Gastrocnemius medialis (tissue), 4 donors: ENCODE measurements around the gene CARMIL1. TPM values are rescaled to one million over a fixed set of nuclear protein-coding genes. Genes with fewer than 3 reads are reported as not detected.

Source experiments
- ATAC-seq, 2 donors: fragments of 150-250 bp; one replicate each; pipeline ENCODE4 v1.9.1; 2016
- DNase-seq, 2 donors: peaks; one replicate each; pipeline ENCODE4 v3.0.0-alpha.2; 2019
- H3K27ac ChIP-seq, 4 donors: fragments of 200-600 bp; sonication (generic); 1 replicate in 1 of 4; 2 replicates in 3 of 4; pipeline ENCODE4 v1.5.1; 2016 to 2018; ENCODE audit warnings: mild to moderate bottlenecking in 2 of 4, moderate library complexity in 1 of 4
- H3K27me3 ChIP-seq, 3 donors: fragments of 200-600 bp; sonication (generic) in 2 of 3; 1 replicate in 1 of 3; 2 replicates in 2 of 3; pipeline versions ENCODE4 v1.5.1 to v1.6.0; 2016 to 2019; ENCODE audit warnings: mild to moderate bottlenecking in 1 of 3, moderate library complexity in 1 of 3
- H3K36me3 ChIP-seq, 2 donors: fragments of 200-600 bp; sonication (generic) in 1 of 2; one replicate each; pipeline ENCODE4 v1.5.1; 2017 to 2018
- H3K4me1 ChIP-seq, 2 donors: fragments of 200-600 bp; sonication (generic) in 1 of 2; one replicate each; pipeline ENCODE4 v1.5.1; 2016 to 2017; ENCODE audit warnings: mild to moderate bottlenecking in 2 of 2
- H3K4me3 ChIP-seq, 4 donors: fragments of 200-600 bp; sonication (generic) in 3 of 4; 1 replicate in 1 of 4; 2 replicates in 3 of 4; pipeline ENCODE4 v1.5.1; 2016 to 2019; ENCODE audit warnings: mild to moderate bottlenecking in 2 of 4
- H3K9me3 ChIP-seq, 3 donors: fragments of 200-600 bp; sonication (generic) in 2 of 3; 1 replicate in 1 of 3; 2 replicates in 2 of 3; pipeline ENCODE4 v1.5.1; 2016 to 2019
- CTCF ChIP-seq, 5 experiments: fragments of 450-650 bp in 3 of 5; fragments of 200-600 bp in 2 of 5; sonication (generic) in 2 of 5; IDR thresholded peaks in 4 of 5; conservative IDR thresholded peaks in 1 of 5; 1 replicate in 4 of 5; 2 replicates in 1 of 5; pipeline ENCODE4 v1.5.1; 2016 to 2019; ENCODE audit warnings: antibody characterized with exemption in 5 of 5, mild to moderate bottlenecking in 3 of 5, moderate library complexity in 3 of 5
- POLR2A ChIP-seq, 2 donors: fragments of 450-650 bp; IDR thresholded peaks; one replicate each; pipeline ENCODE4 v1.6.1; 2017; ENCODE audit warnings: antibody characterized with exemption in 2 of 2, mild to moderate bottlenecking in 2 of 2, moderate library complexity in 2 of 2
- in situ Hi-C, 4 donors: fragments of 200-750 bp; cut with MboI; loops; one replicate each; pipeline versions ENCODE4 v1.15.0 to v1.8.0; 2017; ENCODE audit warnings: low sequenced_read_pairs in 4 of 4
- intact Hi-C: fragments of 100-400 bp; cut with DNase I; formaldehyde crosslinking; loops from one replicate; pipeline ENCODE4 v1.15.1; 2023; ENCODE audit warnings: low total_unique reads
- total RNA-seq, 4 donors: library from RNA; depleted of rRNA; stranded (reverse); fragments of >200 nt; gene quantifications; one replicate each; pipeline versions ENCODE4 v1.1.0 to v1.2.3, GENCODE V29; 2016

CARMIL1 gene
- total RNA-seq, 4 donors from 2014 or later = 0.87 to 2.1 (median 1.7) TPM

GRCh38 chr6:25630508-25631278 lies 351.5 kb downstream of the CARMIL1 start:
- Histone ChIP-seq H3K9me3 (no peaks in the 10 kb centered on the region), H3K4me1 (no peaks in the 10 kb centered on the region), H3K27ac (no peak overlapping the region), H3K4me3 (no peak overlapping the region), H3K27me3 (no peaks in the 10 kb centered on the region), H3K36me3 (no peaks in the 10 kb centered on the region)
- in situ Hi-C loops = no loop called here
- intact Hi-C loops = no loop called here
- DNase-seq (no peak), ATAC-seq (no peak)
- TF ChIP-seq CTCF (IDR thresholded peaks at IDR 0.05 in 4 of 5, conservative IDR thresholded peaks at IDR 0.05 in 1 of 5) = no peak
- no peak for TF ChIP-seq POLR2A (IDR thresholded peaks at IDR 0.05)

- Histone ChIP-seq H3K27me3 (no peaks in the 10 kb centered on the region), H3K9me3 (no peaks in the 10 kb centered on the region), H3K27ac (no peak overlapping the region), H3K36me3 (no peaks in the 10 kb centered on the region), H3K4me3 (no peak overlapping the region), H3K4me1 (no peaks in the 10 kb centered on the region)
- intact Hi-C loops (no loop called here), in situ Hi-C loops (no loop called here)
- TF ChIP-seq POLR2A (IDR thresholded peaks at IDR 0.05) = no peak
- TF ChIP-seq CTCF (IDR thresholded peaks at IDR 0.05 in 4 of 5, conservative IDR thresholded peaks at IDR 0.05 in 1 of 5) = no peak
- DNase-seq = no peak
- no peak for ATAC-seq
Measured at GRCh38 chr6:25635886-25636317, 356.7 kb downstream of the CARMIL1 start.

GRCh38 chr6:25637211-25637610 lies 358.0 kb downstream of the CARMIL1 start:
- no peak for DNase-seq
- Histone ChIP-seq H3K36me3 (no peaks in the 10 kb centered on the region), H3K27ac (no peak overlapping the region), H3K4me1 (no peaks in the 10 kb centered on the region), H3K4me3 (no peak overlapping the region), H3K27me3 (no peaks in the 10 kb centered on the region), H3K9me3 (no peaks in the 10 kb centered on the region)
- in situ Hi-C loops = no loop called here
- TF ChIP-seq CTCF (IDR thresholded peaks at IDR 0.05 in 4 of 5, conservative IDR thresholded peaks at IDR 0.05 in 1 of 5) (no peak), POLR2A (IDR thresholded peaks at IDR 0.05) (no peak)
- no peak for ATAC-seq
- intact Hi-C loops = no loop called here

GRCh38 chr6:25637960-25638434 lies 358.8 kb downstream of the CARMIL1 start:
- no peak for ATAC-seq
- intact Hi-C loops (no loop called here), in situ Hi-C loops (no loop called here)
- no peak for TF ChIP-seq POLR2A (IDR thresholded peaks at IDR 0.05)
- no peak for TF ChIP-seq CTCF (IDR thresholded peaks at IDR 0.05 in 4 of 5, conservative IDR thresholded peaks at IDR 0.05 in 1 of 5)
- no peaks in the 10 kb centered on the region for H3K36me3 ChIP-seq
- H3K27ac ChIP-seq = no peak overlapping the region
- H3K4me3 ChIP-seq = no peak overlapping the region
- H3K9me3 ChIP-seq = no peaks in the 10 kb centered on the region
- no peaks in the 10 kb centered on the region for H3K4me1 ChIP-seq
- DNase-seq = no peak
- no peaks in the 10 kb centered on the region for H3K27me3 ChIP-seq
